ENCODE results near the gene MEF2A.
A peak's percentile ranks its signal among the peaks of the same experiment; 100 is the strongest.

Gene MEF2A

DNA sequence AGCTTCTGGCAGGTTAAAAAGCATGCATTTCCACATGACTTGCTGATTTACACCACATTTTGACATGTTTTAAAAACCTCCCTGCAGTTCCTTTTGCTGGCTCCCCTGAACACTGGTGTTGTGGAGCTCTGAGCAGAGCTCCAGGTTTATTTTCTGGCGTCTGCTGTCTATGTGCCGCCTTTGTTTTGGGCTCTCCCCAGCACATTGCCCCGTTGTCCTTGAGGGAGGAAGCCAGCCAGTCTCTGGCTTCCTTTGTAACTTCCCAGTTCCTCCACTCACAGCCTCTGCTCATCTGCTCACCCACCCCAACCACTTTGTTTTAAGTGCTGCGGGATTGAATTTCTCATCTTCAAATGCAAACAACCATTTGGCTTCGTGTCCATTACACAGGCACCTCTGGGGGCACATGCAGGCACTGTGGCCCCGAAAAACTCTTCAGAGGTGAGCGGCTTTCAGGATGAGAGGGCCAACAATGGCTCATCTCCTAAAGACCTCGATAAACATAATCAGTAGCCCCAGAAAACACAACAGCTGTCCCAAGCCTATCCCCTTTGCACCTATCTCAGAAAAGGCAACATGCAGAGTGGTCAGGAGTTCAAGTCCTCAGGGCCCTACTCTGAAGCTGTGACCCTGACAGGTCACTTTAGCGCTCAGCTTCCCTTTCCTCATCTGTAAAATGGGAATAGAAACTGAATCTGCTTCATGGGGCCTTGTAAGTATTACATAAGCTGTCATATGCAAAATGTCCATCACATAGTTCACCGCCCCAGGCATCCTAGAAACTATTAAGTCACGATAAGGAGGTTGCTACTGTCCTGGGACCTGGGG is 1.3 kb upstream of the MEF2A start:
- Histone ChIP-seq H3K9ac (ENCODE audit: low read length in 2 of 2) (peak overlapping the region; percentile 67 to 83), H3K4me1 (ENCODE audit: control insufficient read depth, insufficient read depth, low read length) (peaks cover 21% of the 10 kb centered on the region), H3K27me3 (ENCODE audit: control insufficient read depth in 1 of 2, insufficient read depth in 2 of 2, low read length in 2 of 2) (no peaks in the 10 kb centered on the region), H3K4me3 (ENCODE audit: low read length in 2 of 2) (peak overlapping the region; percentile 31 to 70), H3K9me3 (ENCODE audit: control insufficient read depth in 2 of 2, low read length in 2 of 2) (no peaks in the 10 kb centered on the region), H3K27ac (ENCODE audit: low read length) (peak overlapping the region; percentile 97), H3K36me3 (ENCODE audit: control insufficient read depth in 2 of 2, insufficient read depth in 2 of 2, low read length in 2 of 2) (no peaks in the 10 kb centered on the region)

DNA sequence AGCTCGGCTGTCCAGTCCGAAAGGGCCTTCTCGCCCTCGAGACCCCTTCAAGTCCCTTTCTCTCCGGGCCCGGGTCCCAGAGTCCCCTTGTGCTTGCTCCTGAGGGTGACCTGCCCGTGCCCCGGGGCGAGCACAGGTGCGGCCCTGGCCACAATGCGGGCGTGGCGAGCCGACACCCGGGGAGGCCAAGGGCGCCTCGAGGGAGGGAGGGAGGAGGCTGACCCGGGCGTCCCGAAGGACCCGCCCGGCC is 810 bp upstream of the MEF2A start:
- H3K4me1 ChIP-seq (ENCODE audit: control insufficient read depth, insufficient read depth, low read length) = peaks cover 21% of the 10 kb centered on the region
- H3K9me3 ChIP-seq (ENCODE audit: control insufficient read depth in 2 of 2, low read length in 2 of 2) = no peaks in the 10 kb centered on the region
- no peaks in the 10 kb centered on the region for H3K36me3 ChIP-seq (ENCODE audit: control insufficient read depth in 2 of 2, insufficient read depth in 2 of 2, low read length in 2 of 2)
- H3K27me3 ChIP-seq (ENCODE audit: control insufficient read depth in 1 of 2, insufficient read depth in 2 of 2, low read length in 2 of 2) = no peaks in the 10 kb centered on the region
- H3K4me3 ChIP-seq (ENCODE audit: low read length in 2 of 2) = peak overlapping the region; percentile 31 to 70
- H3K27ac ChIP-seq (ENCODE audit: low read length) = peak overlapping the region; percentile 97
- H3K9ac ChIP-seq (ENCODE audit: low read length in 2 of 2) = peak overlapping the region; percentile 67 to 83

GRCh38 chr15:99566157-99566897 is 543 bp downstream of the MEF2A start:
- peak overlapping the region; percentile 87 to 97 for H3K4me3 ChIP-seq (ENCODE audit: low read length in 2 of 2)

DNA sequence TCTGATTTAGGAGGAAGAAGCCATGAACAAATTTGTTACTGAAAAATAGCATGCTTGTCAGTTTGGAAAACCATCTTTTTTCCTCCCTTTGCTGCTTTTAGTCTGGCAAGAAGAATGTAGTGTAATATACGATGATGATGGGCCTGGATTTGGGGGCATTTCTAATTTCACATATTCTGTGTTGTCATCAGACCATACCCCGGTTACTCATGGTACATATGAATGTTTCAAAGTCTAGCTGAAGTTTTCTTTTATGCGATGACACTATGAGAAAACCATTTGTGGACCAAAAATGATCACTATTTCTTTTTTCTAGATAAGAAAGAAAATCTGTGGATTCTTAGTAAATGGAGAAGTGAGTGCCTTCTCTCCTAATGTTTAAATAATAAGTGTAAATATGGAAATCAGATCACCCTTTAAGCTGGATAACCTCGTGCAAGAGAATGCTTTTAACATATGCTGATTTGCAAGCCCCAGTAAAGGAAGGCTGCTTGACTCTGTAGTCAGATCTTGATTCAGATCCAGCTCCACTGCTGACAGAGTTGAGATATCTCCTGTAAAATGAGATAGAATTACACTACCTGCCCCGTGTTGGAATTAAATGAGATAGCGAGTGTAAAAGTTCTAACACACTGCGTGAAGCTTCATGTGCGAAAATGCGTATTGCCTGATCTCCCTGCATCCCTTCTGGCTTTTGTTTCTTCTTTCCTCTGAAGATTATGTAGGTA is 3.0 kb downstream of the MEF2A start:
- Histone ChIP-seq H3K27ac (ENCODE audit: low read length) (no peak overlapping the region), H3K36me3 (ENCODE audit: control insufficient read depth in 2 of 2, insufficient read depth in 2 of 2, low read length in 2 of 2) (no peaks in the 10 kb centered on the region), H3K4me3 (ENCODE audit: low read length in 2 of 2) (peak overlapping the region in 1 of 2 donors; percentile 31), H3K9me3 (ENCODE audit: control insufficient read depth in 2 of 2, low read length in 2 of 2) (no peaks in the 10 kb centered on the region), H3K4me1 (ENCODE audit: control insufficient read depth, insufficient read depth, low read length) (peaks cover 19% of the 10 kb centered on the region), H3K27me3 (ENCODE audit: control insufficient read depth in 1 of 2, insufficient read depth in 2 of 2, low read length in 2 of 2) (no peaks in the 10 kb centered on the region), H3K9ac (ENCODE audit: low read length in 2 of 2) (no peak overlapping the region)

More at GRCh38 chr15:99566157-99566897, 543 bp downstream of the MEF2A start:
- no peaks in the 10 kb centered on the region for H3K36me3 ChIP-seq (ENCODE audit: control insufficient read depth in 2 of 2, insufficient read depth in 2 of 2, low read length in 2 of 2)
- peak overlapping the region; percentile 99 for H3K9ac ChIP-seq (ENCODE audit: low read length in 2 of 2)
- H3K27ac ChIP-seq (ENCODE audit: low read length) = peak overlapping the region; percentile 99
- H3K9me3 ChIP-seq (ENCODE audit: control insufficient read depth in 2 of 2, low read length in 2 of 2) = no peaks in the 10 kb centered on the region
- no peaks in the 10 kb centered on the region for H3K27me3 ChIP-seq (ENCODE audit: control insufficient read depth in 1 of 2, insufficient read depth in 2 of 2, low read length in 2 of 2)
- peaks cover 21% of the 10 kb centered on the region for H3K4me1 ChIP-seq (ENCODE audit: control insufficient read depth, insufficient read depth, low read length)

GRCh38 chr15:99571299-99571698 is 5.5 kb downstream of the MEF2A start:
- Histone ChIP-seq H3K27me3 (ENCODE audit: control insufficient read depth in 1 of 2, insufficient read depth in 2 of 2, low read length in 2 of 2) (no peaks in the 10 kb centered on the region), H3K4me3 (ENCODE audit: low read length in 2 of 2) (no peak overlapping the region), H3K36me3 (ENCODE audit: control insufficient read depth in 2 of 2, insufficient read depth in 2 of 2, low read length in 2 of 2) (no peaks in the 10 kb centered on the region), H3K9me3 (ENCODE audit: control insufficient read depth in 2 of 2, low read length in 2 of 2) (no peaks in the 10 kb centered on the region), H3K27ac (ENCODE audit: low read length) (no peak overlapping the region), H3K4me1 (ENCODE audit: control insufficient read depth, insufficient read depth, low read length) (peaks cover 9% of the 10 kb centered on the region), H3K9ac (ENCODE audit: low read length in 2 of 2) (no peak overlapping the region)

DNA sequence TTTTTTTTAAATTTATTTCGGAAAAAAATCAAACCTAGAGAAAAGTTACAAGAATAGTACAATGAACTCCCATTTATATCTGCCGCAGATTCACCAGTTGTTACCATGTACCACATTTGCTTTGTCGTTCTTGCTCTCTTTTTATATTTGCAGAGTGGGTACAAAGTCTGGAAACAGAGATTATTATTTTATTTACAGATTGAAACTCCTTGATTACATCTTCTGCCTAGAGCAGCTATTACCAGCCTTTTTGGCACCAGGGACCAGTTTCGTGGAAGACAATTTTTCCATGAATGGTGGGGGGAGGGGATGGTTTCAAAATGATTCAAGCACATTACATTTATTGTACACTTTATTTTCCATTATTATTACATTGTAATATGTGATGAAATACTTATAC is 8.3 kb downstream of the MEF2A start:
- peaks cover 4% of the 10 kb centered on the region for H3K4me1 ChIP-seq (ENCODE audit: control insufficient read depth, insufficient read depth, low read length)
- no peak overlapping the region for H3K4me3 ChIP-seq (ENCODE audit: low read length in 2 of 2)
- H3K9ac ChIP-seq (ENCODE audit: low read length in 2 of 2) = no peak overlapping the region
- H3K36me3 ChIP-seq (ENCODE audit: control insufficient read depth in 2 of 2, insufficient read depth in 2 of 2, low read length in 2 of 2) = no peaks in the 10 kb centered on the region
- no peaks in the 10 kb centered on the region for H3K9me3 ChIP-seq (ENCODE audit: control insufficient read depth in 2 of 2, low read length in 2 of 2)
- no peak overlapping the region for H3K27ac ChIP-seq (ENCODE audit: low read length)
- H3K27me3 ChIP-seq (ENCODE audit: control insufficient read depth in 1 of 2, insufficient read depth in 2 of 2, low read length in 2 of 2) = no peaks in the 10 kb centered on the region

DNA sequence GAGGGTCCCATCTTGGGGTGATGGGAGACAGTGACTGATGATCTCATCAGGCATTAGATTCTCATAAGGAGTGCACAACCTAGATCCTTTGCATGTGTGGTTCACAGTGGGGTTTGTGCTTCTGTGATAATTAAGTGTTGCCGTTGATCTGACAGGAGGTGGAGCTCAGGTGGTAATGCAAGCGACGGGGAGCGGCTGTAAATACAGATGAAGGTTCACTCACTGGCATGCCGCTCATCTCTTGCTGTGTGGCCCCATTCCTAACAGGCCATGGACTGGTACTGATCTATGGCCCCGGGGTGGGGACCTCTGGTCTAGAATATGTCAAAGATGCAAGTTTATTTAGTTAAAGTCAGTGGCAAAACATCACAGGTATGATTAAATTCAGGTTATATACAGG is 8.7 kb downstream of the MEF2A start:
- Histone ChIP-seq H3K4me1 (ENCODE audit: control insufficient read depth, insufficient read depth, low read length) (peaks cover 4% of the 10 kb centered on the region), H3K27me3 (ENCODE audit: control insufficient read depth in 1 of 2, insufficient read depth in 2 of 2, low read length in 2 of 2) (no peaks in the 10 kb centered on the region), H3K9me3 (ENCODE audit: control insufficient read depth in 2 of 2, low read length in 2 of 2) (no peaks in the 10 kb centered on the region), H3K36me3 (ENCODE audit: control insufficient read depth in 2 of 2, insufficient read depth in 2 of 2, low read length in 2 of 2) (no peaks in the 10 kb centered on the region), H3K4me3 (ENCODE audit: low read length in 2 of 2) (no peak overlapping the region), H3K27ac (ENCODE audit: low read length) (no peak overlapping the region), H3K9ac (ENCODE audit: low read length in 2 of 2) (no peak overlapping the region)

- Histone ChIP-seq H3K9me3 (ENCODE audit: control insufficient read depth in 2 of 2, low read length in 2 of 2) (no peaks in the 10 kb centered on the region), H3K4me3 (ENCODE audit: low read length in 2 of 2) (no peak overlapping the region), H3K27ac (ENCODE audit: low read length) (no peak overlapping the region), H3K4me1 (ENCODE audit: control insufficient read depth, insufficient read depth, low read length) (peaks cover 4% of the 10 kb centered on the region), H3K27me3 (ENCODE audit: control insufficient read depth in 1 of 2, insufficient read depth in 2 of 2, low read length in 2 of 2) (no peaks in the 10 kb centered on the region), H3K36me3 (ENCODE audit: control insufficient read depth in 2 of 2, insufficient read depth in 2 of 2, low read length in 2 of 2) (no peaks in the 10 kb centered on the region), H3K9ac (ENCODE audit: low read length in 2 of 2) (no peak overlapping the region)
Measured at GRCh38 chr15:99578809-99579208, 13.0 kb downstream of the MEF2A start.

DNA sequence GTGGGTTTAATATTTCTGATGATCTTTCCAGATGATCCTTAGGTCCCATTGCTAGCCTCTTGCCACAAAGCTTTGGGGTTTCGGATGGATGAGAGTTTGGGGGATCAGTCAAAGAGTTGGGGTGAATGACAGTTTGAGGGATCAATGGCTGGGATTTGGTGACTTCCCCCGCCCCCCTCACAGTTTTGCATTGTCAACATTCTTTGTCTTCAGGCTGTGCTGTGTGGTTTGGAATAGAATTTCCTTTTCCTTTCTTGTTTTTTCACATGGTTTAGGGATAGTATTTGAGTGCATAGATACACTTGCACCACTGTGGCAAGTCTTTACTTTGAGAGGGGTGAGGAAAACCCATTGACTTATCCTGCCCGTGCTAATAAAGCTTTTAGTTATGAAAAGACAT is 14.3 kb downstream of the MEF2A start:
- Histone ChIP-seq H3K9ac (ENCODE audit: low read length in 2 of 2) (no peak overlapping the region), H3K4me3 (ENCODE audit: low read length in 2 of 2) (no peak overlapping the region), H3K4me1 (ENCODE audit: control insufficient read depth, insufficient read depth, low read length) (no peaks in the 10 kb centered on the region), H3K36me3 (ENCODE audit: control insufficient read depth in 2 of 2, insufficient read depth in 2 of 2, low read length in 2 of 2) (no peaks in the 10 kb centered on the region), H3K27ac (ENCODE audit: low read length) (no peak overlapping the region), H3K27me3 (ENCODE audit: control insufficient read depth in 1 of 2, insufficient read depth in 2 of 2, low read length in 2 of 2) (no peaks in the 10 kb centered on the region), H3K9me3 (ENCODE audit: control insufficient read depth in 2 of 2, low read length in 2 of 2) (no peaks in the 10 kb centered on the region)

DNA sequence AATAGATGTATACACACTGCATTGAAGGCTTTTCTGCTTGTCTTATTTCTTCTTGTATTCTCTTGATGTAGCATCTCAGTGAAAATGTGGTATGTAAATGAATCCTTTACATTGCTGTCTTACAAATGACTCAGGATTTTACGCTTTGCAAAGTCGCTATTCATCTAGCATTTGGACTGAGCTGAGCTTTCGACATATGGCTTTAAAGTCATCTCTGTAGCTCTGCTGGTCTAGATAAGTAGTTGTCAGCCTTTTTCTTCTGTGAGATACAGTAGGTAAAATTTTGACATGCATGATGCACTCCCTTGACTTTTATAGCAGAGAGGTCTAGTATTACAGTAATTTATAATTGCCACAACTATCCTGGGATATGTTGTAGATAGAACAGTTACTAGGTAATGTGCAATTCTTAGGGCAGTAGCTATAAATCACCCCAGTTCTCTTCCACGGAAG is 16.8 kb downstream of the MEF2A start:
- Histone ChIP-seq H3K4me1 (ENCODE audit: control insufficient read depth, insufficient read depth, low read length) (no peaks in the 10 kb centered on the region), H3K27me3 (ENCODE audit: control insufficient read depth in 1 of 2, insufficient read depth in 2 of 2, low read length in 2 of 2) (no peaks in the 10 kb centered on the region), H3K9me3 (ENCODE audit: control insufficient read depth in 2 of 2, low read length in 2 of 2) (no peaks in the 10 kb centered on the region), H3K9ac (ENCODE audit: low read length in 2 of 2) (no peak overlapping the region), H3K27ac (ENCODE audit: low read length) (no peak overlapping the region), H3K36me3 (ENCODE audit: control insufficient read depth in 2 of 2, insufficient read depth in 2 of 2, low read length in 2 of 2) (no peaks in the 10 kb centered on the region), H3K4me3 (ENCODE audit: low read length in 2 of 2) (no peak overlapping the region)

All from stomach smooth muscle (tissue), 2 donors.